GM12865 (cell line): ENCODE data around the gene AP2M1.

Experiments
- DNase-seq: peaks from one replicate; pipeline ENCODE4 v3.0.0; 2010; ENCODE audit warnings: low read depth
- H3K4me3 ChIP-seq: 2 replicates; pipeline ENCODE4 v1.5.1; 2011; ENCODE audit warnings: mild to moderate bottlenecking, low read depth, low read length, control low read depth
- TF ChIP-seq, protein P1 (sequence below): IDR thresholded peaks from 2 replicates; pipeline ENCODE4 v1.5.1; 2011; ENCODE audit warnings: low read length, control low read depth, low read depth, inconsistent platforms; ENCODE audit not compliant: insufficient read depth; ENCODE audit errors: missing control alignments

The AP2M1 gene

DNA sequence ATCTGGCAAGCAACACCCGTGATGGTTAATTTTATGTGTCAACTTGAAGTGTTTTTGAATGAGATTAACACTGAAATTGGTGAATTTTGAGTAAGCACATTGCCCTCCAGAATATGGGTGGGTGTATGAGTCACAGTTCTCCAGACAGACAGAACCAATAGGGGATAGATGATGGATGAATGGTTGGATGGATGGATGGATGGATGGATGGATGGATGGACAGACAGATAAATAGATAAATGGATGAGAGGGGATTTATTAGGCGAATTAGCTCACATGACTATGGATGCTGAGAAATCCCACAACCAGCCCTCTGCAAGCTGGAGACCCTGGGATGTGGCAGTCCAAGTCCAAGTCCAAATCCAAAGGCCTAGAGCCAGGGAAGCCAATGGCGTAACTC, 49.3 kb downstream of the AP2M1 start:
- TF ChIP-seq, protein P1, sequence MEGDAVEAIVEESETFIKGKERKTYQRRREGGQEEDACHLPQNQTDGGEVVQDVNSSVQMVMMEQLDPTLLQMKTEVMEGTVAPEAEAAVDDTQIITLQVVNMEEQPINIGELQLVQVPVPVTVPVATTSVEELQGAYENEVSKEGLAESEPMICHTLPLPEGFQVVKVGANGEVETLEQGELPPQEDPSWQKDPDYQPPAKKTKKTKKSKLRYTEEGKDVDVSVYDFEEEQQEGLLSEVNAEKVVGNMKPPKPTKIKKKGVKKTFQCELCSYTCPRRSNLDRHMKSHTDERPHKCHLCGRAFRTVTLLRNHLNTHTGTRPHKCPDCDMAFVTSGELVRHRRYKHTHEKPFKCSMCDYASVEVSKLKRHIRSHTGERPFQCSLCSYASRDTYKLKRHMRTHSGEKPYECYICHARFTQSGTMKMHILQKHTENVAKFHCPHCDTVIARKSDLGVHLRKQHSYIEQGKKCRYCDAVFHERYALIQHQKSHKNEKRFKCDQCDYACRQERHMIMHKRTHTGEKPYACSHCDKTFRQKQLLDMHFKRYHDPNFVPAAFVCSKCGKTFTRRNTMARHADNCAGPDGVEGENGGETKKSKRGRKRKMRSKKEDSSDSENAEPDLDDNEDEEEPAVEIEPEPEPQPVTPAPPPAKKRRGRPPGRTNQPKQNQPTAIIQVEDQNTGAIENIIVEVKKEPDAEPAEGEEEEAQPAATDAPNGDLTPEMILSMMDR, result no peak
- H3K4me3 ChIP-seq, result no peak overlapping the region
- DNase-seq, result no peak

DNA sequence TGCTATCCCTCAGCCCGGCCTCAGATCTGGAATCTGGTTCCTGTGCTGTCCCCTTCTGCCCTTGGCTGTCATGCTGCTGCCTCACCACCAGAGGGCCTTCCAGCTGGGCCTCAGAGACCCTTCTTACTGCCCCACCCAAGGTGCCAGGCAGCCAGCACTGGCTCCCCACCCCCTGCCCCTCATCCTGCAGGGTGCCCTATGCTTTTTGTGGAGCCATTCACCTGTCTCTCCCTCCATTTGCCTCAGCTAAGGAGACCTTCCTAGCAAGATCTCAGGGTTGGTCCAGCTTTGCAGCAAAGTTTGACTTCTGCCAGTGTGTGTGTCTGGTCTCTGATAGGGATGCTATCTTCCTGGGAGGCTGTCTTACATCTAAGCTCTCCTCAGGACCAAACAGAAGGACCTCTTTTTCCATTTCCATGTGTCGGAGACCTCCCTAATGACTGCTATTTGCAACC, 52.9 kb downstream of the AP2M1 start:
- TF ChIP-seq, protein P1, result peak; percentile 90
- peak; percentile 49 for DNase-seq

DNA sequence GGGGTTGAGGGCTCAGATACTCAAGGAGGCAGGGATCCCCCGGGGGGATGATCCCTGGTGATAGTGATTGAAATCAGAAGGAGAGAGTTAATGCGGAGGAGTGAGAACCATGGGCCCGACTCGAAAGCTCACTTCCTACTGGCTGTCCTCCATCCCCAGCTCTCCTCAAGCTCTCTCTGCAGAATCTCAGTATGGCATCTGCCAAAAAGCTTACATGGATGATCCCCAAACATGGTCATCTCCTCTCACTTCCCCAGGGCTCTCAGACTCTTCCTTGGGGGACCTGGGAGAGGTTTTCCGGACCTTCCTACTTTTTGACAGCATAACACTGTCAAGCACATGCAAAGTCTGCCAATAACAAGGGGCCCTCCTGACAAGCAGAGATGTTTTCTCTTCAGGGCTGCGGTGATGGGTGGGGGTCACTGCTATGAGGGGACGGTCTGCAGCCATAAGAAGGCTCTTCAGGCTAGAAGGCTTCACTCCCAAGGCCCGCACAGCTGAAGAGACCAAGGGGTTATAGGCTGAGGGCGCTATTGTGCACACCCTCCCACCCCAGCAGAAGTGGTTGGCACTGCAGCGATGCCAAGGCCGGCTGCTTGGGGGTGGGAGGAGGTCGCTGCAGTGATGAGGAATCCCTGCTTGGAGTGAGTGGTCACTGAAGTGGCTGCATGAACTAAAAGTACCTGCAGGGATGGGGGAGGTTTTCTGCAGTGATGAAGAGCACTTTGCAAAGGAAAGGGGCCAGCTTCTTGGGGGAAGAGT, 53.9 kb downstream of the AP2M1 start:
- no peak overlapping the region for H3K4me3 ChIP-seq
- TF ChIP-seq, protein P1, result no peak
- no peak for DNase-seq

More for the DNA sequence above, 52.9 kb downstream of the AP2M1 start:
- no peak overlapping the region for H3K4me3 ChIP-seq

DNA sequence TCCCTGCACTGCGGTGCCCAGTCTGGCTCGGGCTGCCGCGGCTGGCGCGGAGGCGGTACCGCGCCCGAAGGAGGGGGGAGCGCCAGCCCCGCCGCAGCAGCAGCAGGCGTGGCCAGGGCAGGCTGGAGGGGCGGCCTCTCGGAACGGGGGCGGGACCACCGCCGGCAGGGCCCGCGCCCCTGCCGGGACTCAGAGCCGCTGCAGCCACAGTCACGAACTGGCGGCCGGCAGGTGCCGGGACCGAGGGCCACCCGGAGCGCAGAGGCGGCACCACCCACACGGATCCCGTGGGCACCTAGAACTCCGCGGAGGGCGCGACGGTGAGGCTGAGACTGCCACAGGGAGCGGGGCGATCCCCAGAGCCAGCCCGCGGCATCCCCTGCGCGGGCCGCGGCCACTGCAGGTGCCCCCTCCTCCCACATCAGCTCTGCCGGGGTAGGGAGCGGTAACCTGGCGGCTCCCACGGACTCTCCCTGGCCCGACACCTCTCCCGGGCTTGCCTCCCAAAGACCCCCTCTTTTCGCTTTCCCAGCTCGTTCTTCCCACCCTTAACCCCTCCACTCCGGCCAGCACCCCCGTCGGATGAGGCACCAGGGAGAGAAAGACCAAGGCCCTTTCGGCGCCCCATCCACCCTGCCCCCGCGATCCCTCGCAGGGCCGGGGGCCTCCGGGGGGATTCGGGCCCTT, 54.9 kb downstream of the AP2M1 start, which contains the start of gene VWA5B2:
VWA5B2 (plus strand) TSS at position 192 of the 687 bp plus-strand sequence. CDS start 944 bp downstream, outside the sequence.
- peak; percentile 72 for DNase-seq
- peak within 1 kb of the TSS; percentile 37 for H3K4me3 ChIP-seq
- TF ChIP-seq, protein P1, result peak; percentile 22

GRCh38 chr3:184230081-184230602, 55.5 kb downstream of the AP2M1 start:
- no peak for DNase-seq
- TF ChIP-seq, protein P1, result no peak
- H3K4me3 ChIP-seq, result no peak overlapping the region

DNA sequence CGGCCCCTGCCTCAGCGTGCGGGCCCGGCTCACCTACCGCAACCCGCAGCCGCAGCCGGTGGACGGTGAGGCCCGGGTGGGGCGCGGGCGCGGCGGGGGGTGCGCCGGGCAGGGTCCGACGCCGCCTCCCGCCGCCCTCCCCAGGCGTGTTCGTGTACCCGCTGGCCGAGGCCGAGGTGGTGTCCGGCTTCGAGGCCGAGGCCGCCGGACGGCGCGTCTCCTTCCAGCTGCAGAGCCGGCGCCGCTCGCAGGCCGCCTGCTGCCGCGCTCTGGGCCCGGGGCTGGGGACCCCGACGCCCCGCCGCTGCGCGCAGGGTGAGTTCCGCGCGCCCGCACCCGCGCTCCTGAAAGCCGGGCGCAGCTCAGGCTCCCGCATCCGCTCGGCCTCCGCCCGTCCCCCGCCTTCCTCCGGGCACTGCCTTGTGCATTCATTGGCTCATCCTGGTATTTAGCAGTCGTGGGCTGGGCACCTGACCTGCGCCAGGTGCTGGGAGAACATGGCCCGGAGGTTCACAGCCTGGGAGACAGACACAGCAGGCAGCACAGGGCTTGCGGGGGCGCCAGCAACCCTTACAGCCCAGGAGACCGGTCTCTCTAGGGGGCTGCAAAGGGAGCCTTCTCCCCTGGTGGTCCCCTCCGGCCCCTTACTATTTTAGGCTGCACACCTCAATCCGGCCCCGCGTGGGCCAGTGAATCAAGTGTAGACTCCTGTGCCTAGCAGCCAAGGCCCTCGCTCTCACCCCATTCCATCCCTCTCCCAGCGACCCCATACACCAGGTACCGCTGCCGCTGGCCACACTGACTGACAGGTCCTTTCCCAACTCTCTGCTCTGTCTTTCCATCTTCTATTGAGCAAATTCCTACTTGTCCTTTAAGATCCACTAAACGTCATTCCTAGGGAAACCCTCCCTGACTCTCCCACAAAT, 56.2 kb downstream of the AP2M1 start:
- TF ChIP-seq, protein P1, result no peak
- no peak for DNase-seq
- H3K4me3 ChIP-seq, result no peak overlapping the region
